ENCODE results near the gene PTPRN2.
"Not testable (repeated sequence)": the region's sequence is repeated elsewhere in the genome, so short reads cannot be mapped to it uniquely, and the experiment has no call there.

PTPRN2 gene

GRCh38 chr7:158508802-158509385 is 78.7 kb downstream of the PTPRN2 start:
- DNase-seq, result no peak

DNA sequence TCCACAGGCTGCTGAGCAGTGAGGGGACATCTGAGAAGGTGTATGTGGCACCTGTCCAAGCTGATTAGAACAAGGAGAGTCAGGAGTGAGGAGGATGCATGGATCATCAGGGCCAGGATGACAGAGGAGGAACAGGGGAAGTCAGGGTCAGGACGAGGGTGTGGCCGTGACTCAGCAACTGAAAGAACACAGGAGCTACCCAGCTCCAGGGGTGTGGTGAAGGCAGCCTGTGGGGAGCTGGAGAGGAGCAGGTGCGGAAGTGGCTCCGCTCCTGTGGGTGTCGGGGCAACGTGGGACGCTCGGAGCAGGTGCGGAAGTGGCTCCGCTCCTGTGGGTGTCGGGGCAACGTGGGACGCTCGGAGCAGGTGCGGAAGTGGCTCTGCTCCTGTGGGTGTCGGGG is 79.3 kb downstream of the PTPRN2 start:
- peak; percentile 45 for DNase-seq

DNA sequence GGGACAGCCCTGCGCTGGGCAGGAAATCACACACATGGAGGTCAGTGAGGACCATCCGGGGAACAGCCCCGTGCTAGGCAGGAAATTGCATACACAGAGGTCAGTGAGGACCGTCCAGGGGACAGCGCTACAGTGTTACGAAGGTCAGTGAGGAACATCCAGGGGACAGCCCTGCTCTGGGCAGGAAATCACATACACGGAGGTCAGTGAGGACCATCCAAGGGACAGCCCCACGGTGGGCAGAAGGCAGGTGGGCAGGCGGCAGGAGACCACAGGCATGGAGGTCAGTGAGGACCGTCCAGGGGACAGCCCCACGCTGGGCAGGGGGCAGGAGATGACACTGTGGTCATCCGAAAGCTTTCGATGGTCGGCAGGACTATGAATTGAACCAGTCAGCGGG is 79.7 kb downstream of the PTPRN2 start:
- no peak for DNase-seq

DNA sequence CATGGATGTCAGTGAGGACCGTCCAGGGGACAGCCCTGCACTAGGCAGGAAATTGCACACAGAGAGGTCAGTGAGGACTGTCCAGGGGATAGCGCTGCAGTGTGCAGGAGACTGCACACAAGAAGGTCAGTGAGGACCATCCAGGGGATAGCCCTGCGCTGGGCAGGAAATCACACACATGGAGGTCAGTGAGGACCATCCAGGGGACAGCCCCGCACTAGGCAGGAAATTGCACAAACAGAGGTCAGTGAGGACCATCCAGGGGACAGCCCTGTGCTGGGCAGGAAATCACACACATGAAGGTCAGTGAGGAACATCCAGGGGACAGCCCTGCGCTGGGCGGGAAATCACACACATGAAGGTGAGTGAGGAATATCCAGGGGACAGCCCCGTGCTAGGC is 80.4 kb downstream of the PTPRN2 start:
- DNase-seq, result not testable (repeated sequence)

- DNase-seq, result no peak
Observed at GRCh38 chr7:158506626-158507025, 81.0 kb downstream of the PTPRN2 start.

DNA sequence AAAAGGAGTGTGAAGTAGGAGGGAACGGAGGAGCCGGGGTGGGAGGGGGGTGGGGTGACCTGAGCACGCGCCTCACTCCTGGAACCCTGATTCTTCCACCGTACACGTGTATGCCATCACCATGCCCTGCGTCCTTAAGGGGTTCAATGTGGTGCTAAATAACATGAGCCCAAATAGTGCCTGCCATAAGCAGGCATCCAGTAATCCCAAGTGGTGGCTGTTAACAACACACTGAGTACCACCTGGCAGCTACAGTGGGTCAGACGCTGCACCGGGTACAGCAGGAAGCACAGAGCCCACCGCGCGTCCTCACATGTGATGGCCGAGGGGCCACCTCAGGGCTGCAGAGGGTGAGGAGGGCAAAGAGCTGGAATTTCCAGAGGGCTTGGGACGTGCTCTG is 81.9 kb downstream of the PTPRN2 start:
- DNase-seq, result no peak

GRCh38 chr7:158502068-158502750 is 85.4 kb downstream of the PTPRN2 start:
- no peak for DNase-seq

GRCh38 chr7:158501393-158502067 is 86.1 kb downstream of the PTPRN2 start:
- no peak for DNase-seq

DNA sequence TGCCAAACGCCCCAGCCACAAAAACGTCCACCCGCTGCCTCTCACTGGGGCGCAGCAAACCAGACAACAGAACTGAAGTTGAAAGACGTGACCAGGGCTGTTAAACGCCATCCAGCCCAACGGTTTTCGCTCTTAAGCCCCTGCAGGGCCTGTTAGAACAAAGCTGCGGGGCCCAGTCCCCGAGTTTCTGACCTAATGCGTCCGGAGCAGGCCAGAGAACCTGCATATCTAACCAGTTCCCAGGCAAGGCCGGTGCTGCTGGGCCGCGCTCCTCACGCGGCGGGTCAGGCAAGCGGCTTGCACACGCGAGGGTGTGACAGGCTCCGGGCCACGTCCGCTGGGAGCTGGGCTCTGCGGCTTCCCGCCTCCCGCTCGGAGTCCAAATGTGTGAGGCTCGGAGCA is 87.0 kb downstream of the PTPRN2 start:
- DNase-seq, result no peak

GRCh38 chr7:158499082-158499455 is 88.6 kb downstream of the PTPRN2 start:
- no peak for DNase-seq

DNA sequence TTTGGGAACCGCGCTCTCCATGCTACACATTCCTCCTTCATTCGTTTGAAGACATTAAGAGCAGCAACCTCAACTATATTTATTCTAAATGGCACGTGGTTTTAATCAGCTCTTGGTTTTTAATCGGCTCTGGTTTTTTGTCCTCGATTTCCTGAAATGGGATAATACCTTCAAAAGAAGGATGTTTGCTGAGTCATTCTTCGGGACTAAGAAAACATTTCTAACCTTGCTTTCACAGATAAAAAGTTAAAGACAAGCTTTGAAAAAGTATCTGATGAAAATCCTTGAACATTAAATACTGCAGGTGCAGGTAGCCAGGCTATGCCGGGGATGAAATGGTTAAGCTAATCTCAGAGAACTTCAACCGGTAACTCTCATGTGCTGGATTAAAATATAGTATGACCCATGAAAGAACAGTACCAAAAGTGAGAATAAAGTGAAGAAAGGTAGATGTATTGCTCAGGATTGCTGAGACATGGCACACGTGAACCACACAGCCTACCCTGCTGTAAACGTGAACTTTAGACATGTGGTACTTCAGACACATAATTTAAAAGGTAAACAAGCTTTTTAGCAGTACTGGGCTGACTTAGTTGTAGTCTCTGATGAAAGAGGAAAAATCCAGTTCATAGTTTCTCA is 89.1 kb downstream of the PTPRN2 start:
- DNase-seq, result no peak

DNA sequence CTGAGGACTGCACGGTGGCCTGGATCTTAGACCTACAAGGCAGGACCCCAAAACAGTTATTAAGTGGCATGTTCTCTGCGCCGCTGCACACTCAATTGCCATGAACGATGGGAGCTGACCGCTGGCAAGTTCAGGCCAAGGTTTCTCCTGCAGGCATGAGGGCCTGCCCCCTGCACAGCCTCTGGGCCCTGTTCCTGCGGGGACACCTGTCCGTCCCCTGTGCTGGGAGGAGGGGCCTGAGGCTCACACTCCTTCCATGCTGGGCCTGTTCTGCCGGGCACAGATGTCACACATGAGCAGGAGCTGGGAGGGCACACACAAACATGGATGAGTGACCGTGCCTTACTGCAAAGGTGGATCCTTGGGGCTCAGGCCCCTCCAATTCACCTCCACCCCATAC is 90.0 kb downstream of the PTPRN2 start:
- no peak for DNase-seq

DNA sequence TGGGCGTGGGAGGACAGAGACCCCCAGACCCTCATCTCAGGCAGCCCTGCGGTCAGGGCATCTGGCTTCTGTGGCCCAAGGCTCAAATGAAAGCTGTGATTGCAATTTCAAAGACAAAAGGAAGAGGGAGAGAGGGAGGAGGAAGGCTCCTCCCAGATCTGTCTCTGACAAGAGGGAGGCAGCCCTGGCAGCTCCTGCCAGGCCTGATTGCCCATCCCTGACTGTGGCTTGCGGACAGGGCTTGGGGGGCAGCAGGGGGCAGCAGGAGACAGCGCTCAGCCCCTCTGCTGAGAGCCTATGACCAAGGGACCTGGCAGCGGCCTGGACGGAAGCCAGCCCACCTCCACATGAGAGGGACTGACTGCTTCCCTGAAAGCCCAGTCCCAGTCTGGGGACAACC is 91.8 kb downstream of the PTPRN2 start:
- DNase-seq, result no peak

GRCh38 chr7:158495216-158495615 is 92.4 kb downstream of the PTPRN2 start:
- no peak for DNase-seq

- no peak for DNase-seq
Observed at GRCh38 chr7:158494643-158495042, 93.0 kb downstream of the PTPRN2 start.

- DNase-seq, result no peak
Observed at GRCh38 chr7:158494162-158494586, 93.4 kb downstream of the PTPRN2 start.

- no peak for DNase-seq
Observed at GRCh38 chr7:158492367-158492764, 95.3 kb downstream of the PTPRN2 start.

- no peak for DNase-seq
Observed at GRCh38 chr7:158491094-158491493, 96.5 kb downstream of the PTPRN2 start.

DNA sequence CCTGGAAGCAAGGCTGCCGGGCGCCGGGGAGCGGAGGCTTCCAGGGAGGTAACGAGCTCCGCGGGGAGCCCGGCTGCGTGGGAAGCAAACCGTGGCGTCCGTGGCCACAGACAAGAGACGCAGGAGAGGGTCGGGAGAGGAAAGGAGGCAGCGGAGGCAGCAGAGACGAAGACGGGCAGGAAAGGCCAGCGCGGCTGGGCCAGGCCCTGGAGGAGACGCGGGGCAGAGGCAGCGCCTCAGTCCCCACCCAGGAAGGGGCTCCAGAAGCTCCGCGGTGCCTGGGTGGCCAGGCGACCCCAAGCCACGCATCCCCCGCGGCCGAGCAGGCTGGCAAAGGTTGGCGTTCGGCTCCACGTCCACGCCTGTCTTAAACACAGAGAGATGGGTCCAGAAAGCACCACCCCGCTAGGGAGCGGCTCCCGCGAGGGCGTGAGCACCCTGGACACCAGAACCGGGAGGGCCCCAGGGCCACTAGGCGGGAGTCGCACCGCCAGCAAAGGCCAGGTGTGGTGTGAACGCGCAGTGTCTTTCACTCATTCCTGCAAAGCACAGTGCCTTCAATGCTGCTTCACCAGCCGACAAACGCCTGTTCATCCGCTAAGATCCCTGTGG is 97.3 kb downstream of the PTPRN2 start:
- DNase-seq, result no peak

DNA sequence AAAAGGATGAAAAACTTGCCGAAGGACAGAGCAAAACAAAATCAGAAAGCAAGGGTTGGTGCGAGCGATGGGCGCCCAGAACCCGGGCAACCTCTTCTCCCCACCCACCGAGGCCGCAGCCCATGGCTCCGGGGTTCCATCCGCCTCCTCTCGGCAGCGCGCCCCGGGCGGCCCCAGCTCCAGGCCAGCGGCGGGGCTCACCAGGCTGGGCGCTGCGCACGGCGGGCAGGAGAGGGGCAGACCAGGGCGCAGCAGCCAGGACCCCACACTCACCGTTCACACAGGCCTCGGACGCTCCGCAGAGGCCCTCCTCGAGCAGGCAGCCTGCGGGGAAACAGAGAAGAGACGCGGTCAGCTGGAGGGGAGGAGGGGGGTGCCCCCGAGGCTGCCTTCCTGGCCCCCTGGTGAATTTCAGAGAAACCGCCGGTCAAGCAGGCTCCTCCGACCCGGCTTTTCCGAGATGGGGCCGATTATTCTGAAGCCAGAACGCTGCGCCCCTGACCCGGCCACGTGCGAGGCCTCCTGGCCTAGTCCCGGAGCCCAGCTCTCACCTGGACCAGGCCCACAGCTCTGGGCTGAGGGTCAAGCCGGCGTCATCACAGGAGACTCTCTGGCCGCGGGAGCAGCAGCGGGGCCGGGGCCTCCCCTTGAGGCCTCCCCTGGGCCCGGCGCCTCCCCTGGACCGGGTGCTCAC is 98.0 kb downstream of the PTPRN2 start:
- no peak for DNase-seq

GRCh38 chr7:158488181-158488971 is 99.2 kb downstream of the PTPRN2 start:
- no peak for DNase-seq

GRCh38 chr7:158487631-158488151 is 99.9 kb downstream of the PTPRN2 start:
- DNase-seq, result no peak

Data from NCI-H2171 (cell line).